SK-N-SH treated with all-trans-retinoic acid at 6 μM for 48 hours (cell line): ENCODE results near the gene CXXC5.

Experiments used
- ARNTL ChIP-seq: fragments of 450-650 bp; formaldehyde crosslinking; IDR thresholded peaks from 2 replicates; pipeline ENCODE4 v1.5.0; 2020; ENCODE audit warnings: low read depth, mild to moderate bottlenecking, moderate library complexity, borderline replicate concordance
- CREB5 ChIP-seq: fragments of 250-450 bp; sonication (Bioruptor Pico); IDR thresholded peaks from 2 replicates; pipeline ENCODE4 v1.5.1; 2020; ENCODE audit warnings: low read depth, mild to moderate bottlenecking, moderate library complexity
- CSDC2 ChIP-seq: fragments of 250-450 bp; sonication (Bioruptor Pico); IDR thresholded peaks from 2 replicates; pipeline ENCODE4 v1.5.0; 2020; ENCODE audit warnings: mild to moderate bottlenecking, moderate library complexity
- ISL1 ChIP-seq: fragments of 250-450 bp; sonication (Bioruptor Pico); IDR thresholded peaks from 2 replicates; pipeline ENCODE4 v2.1.2; 2022; ENCODE audit warnings: mild to moderate bottlenecking, moderate library complexity
- OSR1 ChIP-seq: fragments of 250-450 bp; sonication (Bioruptor Pico); IDR thresholded peaks from 2 replicates; pipeline ENCODE4 v1.8.0; 2022; ENCODE audit warnings: moderate library complexity, mild to moderate bottlenecking, inconsistent platforms
- PATZ1 ChIP-seq: fragments of 250-450 bp; sonication (Bioruptor Pico); IDR thresholded peaks from 2 replicates; pipeline ENCODE4 v1.8.0; 2020; ENCODE audit warnings: mild to moderate bottlenecking, moderate library complexity, borderline replicate concordance
- POU6F1 ChIP-seq: fragments of 250-450 bp; sonication (Bioruptor Pico); IDR thresholded peaks from 2 replicates; pipeline ENCODE4 v1.8.0; 2021; ENCODE audit warnings: low read depth, mild to moderate bottlenecking, moderate library complexity, borderline replicate concordance
- PPARA ChIP-seq: fragments of 250-450 bp; sonication (Bioruptor Pico); IDR thresholded peaks from 2 replicates; pipeline ENCODE4 v1.5.0; 2020; ENCODE audit warnings: mild to moderate bottlenecking, borderline replicate concordance
- RARB ChIP-seq: fragments of 250-450 bp; sonication (Bioruptor Pico); IDR thresholded peaks from 2 replicates; pipeline ENCODE4 v1.8.0; 2021; ENCODE audit warnings: mild to moderate bottlenecking, moderate library complexity
- SNAI2 ChIP-seq: fragments of 250-450 bp; sonication (Bioruptor Pico); IDR thresholded peaks from 2 replicates; pipeline ENCODE4 v1.5.0; 2020; ENCODE audit warnings: mild to moderate bottlenecking, moderate library complexity
- TCF4 ChIP-seq: fragments of 250-450 bp; sonication (Bioruptor Pico); IDR thresholded peaks from 2 replicates; pipeline ENCODE4 v1.8.0; 2021; ENCODE audit warnings: mild to moderate bottlenecking, moderate library complexity, borderline replicate concordance
- ZFP3 ChIP-seq: fragments of 250-450 bp; sonication (Bioruptor Pico); IDR thresholded peaks from 2 replicates; pipeline ENCODE4 v1.5.0; 2020; ENCODE audit warnings: mild to moderate bottlenecking, moderate library complexity
- ZFP30 ChIP-seq: fragments of 450-650 bp; formaldehyde crosslinking; IDR thresholded peaks from 2 replicates; pipeline ENCODE4 v1.5.0; 2022; ENCODE audit warnings: mild to moderate bottlenecking, moderate library complexity

GRCh38 chr5:139659695-139660101 is 11.5 kb downstream of the CXXC5 start:
- TF ChIP-seq TCF4 (CRISPR knock-in tag) (no peak), ISL1 (CRISPR knock-in tag) (no peak), PATZ1 (CRISPR knock-in tag) (no peak), OSR1 (CRISPR knock-in tag) (no peak), PPARA (CRISPR knock-in tag) (no peak), ZFP30 (no peak), ARNTL (CRISPR knock-in tag) (no peak), CSDC2 (CRISPR knock-in tag) (no peak), ZFP3 (CRISPR knock-in tag) (no peak), POU6F1 (CRISPR knock-in tag) (no peak), CREB5 (CRISPR knock-in tag) (no peak), RARB (CRISPR knock-in tag) (no peak), SNAI2 (CRISPR knock-in tag) (no peak)
